Dermis microvascular lymphatic vessel endothelial cell (primary cell): ENCODE data around the gene ZDHHC4. TPM values are rescaled to one million over a fixed set of nuclear protein-coding genes. Genes with fewer than 3 reads are reported as not detected.

Experiments
- DNase-seq, 2 donors: peaks; one replicate each; pipeline versions ENCODE4 v3.0.0 to v3.0.0-alpha.2; 2010; ENCODE audit warnings: low read depth in 2 of 2
- total RNA-seq: library from RNA; depleted of rRNA; stranded (reverse); fragments of >200 nt; gene quantifications from 2 replicates; pipeline ENCODE4 v1.2.1, GENCODE V29; 2014

ZDHHC4 gene
- total RNA-seq: 24.0 and 40.2 TPM in 2 replicates

- peak; percentile 68 to 86 for DNase-seq
These were observed at the start of gene ZDHHC4 for GRCh38 chr7:6577369-6578113. Gene ZDHHC4 (plus strand): TSS chr7:6577454. CDS start chr7:6580562, 3,108 bp downstream.

- DNase-seq: no peak
These were observed 48.7 kb upstream of the ZDHHC4 start for GRCh38 chr7:6528401-6529130.

- DNase-seq: no peak
These were observed 47.6 kb upstream of the ZDHHC4 start for GRCh38 chr7:6529643-6530042.

- DNase-seq: no peak
These were observed 46.4 kb upstream of the ZDHHC4 start for GRCh38 chr7:6530626-6531491.

- no peak for DNase-seq
These were observed 45.6 kb upstream of the ZDHHC4 start for GRCh38 chr7:6531492-6532279.

GRCh38 chr7:6532516-6532915 is 44.7 kb upstream of the ZDHHC4 start:
- no peak for DNase-seq

GRCh38 chr7:6533893-6534495 is 43.3 kb upstream of the ZDHHC4 start:
- DNase-seq: peak; percentile 11 to 25

GRCh38 chr7:6536262-6537260 is 40.7 kb upstream of the ZDHHC4 start:
- DNase-seq: peak in 1 of 2 donors; percentile 15

- no peak for DNase-seq
These were observed 34.9 kb upstream of the ZDHHC4 start for GRCh38 chr7:6542368-6542767.

- DNase-seq: no peak
These were observed 31.7 kb upstream of the ZDHHC4 start for GRCh38 chr7:6545398-6546126.

- DNase-seq: no peak
These were observed 30.6 kb upstream of the ZDHHC4 start for GRCh38 chr7:6546498-6547251.

GRCh38 chr7:6547400-6547799 is 29.9 kb upstream of the ZDHHC4 start:
- DNase-seq: no peak

GRCh38 chr7:6551016-6551511 is 26.2 kb upstream of the ZDHHC4 start, which contains the start of gene GRID2IP:
Gene GRID2IP (minus strand): TSS chr7:6551461. CDS start chr7:6551436, 25 bp downstream.
- DNase-seq: no peak

GRCh38 chr7:6553448-6554044 is 23.7 kb upstream of the ZDHHC4 start:
- DNase-seq: no peak

GRCh38 chr7:6554848-6555247 is 22.4 kb upstream of the ZDHHC4 start:
- DNase-seq: no peak

GRCh38 chr7:6556196-6556595 is 21.1 kb upstream of the ZDHHC4 start:
- DNase-seq: no peak

GRCh38 chr7:6558837-6559236 is 18.4 kb upstream of the ZDHHC4 start:
- DNase-seq: peak in 1 of 2 donors; percentile 18
